ENCODE data around the gene HOXD10. TPM values are rescaled to one million over a fixed set of nuclear protein-coding genes. Genes with fewer than 3 reads are reported as not detected.

Gene HOXD10
- total and polyA plus RNA-seq, 2 of the 13 experiments (the other 11 are each of a cell fraction or from before 2014, with no cell fraction given), result not detected

- TF ChIP-seq ZNF34 (CRISPR knock-in tag; IDR thresholded peaks at IDR 0.05; ENCODE audit: borderline replicate concordance) (no peak), PTBP1 (IDR thresholded peaks at IDR 0.05; ENCODE audit: low read depth, low read length, poor library complexity, severe bottlenecking) (no peak), ZNF24 (IDR thresholded peaks at IDR 0.05) (no peak), ZFP90 (CRISPR knock-in tag; IDR thresholded peaks at IDR 0.05; ENCODE audit: borderline replicate concordance) (no peak; the same call in 1 of the 2 replicates), SYNCRIP (IDR thresholded peaks at IDR 0.05; ENCODE audit: insufficient read depth, low read depth, low read length) (no peak), RAD21 (CRISPR knock-in tag; IDR thresholded peaks at IDR 0.05) (peak; percentile 87), TFDP2 (CRISPR knock-in tag; IDR thresholded peaks at IDR 0.05) (no peak), POLR2A (IDR thresholded peaks at IDR 0.05; ENCODE audit: insufficient read depth in 1 of 2, low read depth in 2 of 2, low read length in 2 of 2) (no peak), FOXK1 (CRISPR knock-in tag; IDR thresholded peaks at IDR 0.05; ENCODE audit: borderline replicate concordance, low read depth) (no peak), ZFP36L2 (CRISPR knock-in tag; IDR thresholded peaks at IDR 0.05) (no peak), ZNF572 (CRISPR knock-in tag; IDR thresholded peaks at IDR 0.05) (no peak), LCORL (IDR thresholded peaks at IDR 0.05) (no peak), LCORL (CRISPR knock-in tag; IDR thresholded peaks at IDR 0.05) (0 out of 2 replicates have a peak, but pooled peaks have one; percentile 42), PATZ1 (CRISPR knock-in tag; IDR thresholded peaks at IDR 0.05) (peak; percentile 59; the same call in 1 of the 2 replicates), HDAC2 (CRISPR knock-in tag; IDR thresholded peaks at IDR 0.05) (no peak), ZNF703 (CRISPR knock-in tag; IDR thresholded peaks at IDR 0.05; ENCODE audit: borderline replicate concordance) (no peak), RCOR2 (CRISPR knock-in tag; IDR thresholded peaks at IDR 0.05) (no peak), JUNB (CRISPR knock-in tag; IDR thresholded peaks at IDR 0.05; ENCODE audit: borderline replicate concordance) (no peak), GZF1 (CRISPR knock-in tag; IDR thresholded peaks at IDR 0.05) (no peak), ZNF136 (CRISPR knock-in tag; IDR thresholded peaks at IDR 0.05; ENCODE audit: low read depth) (no peak), MYPOP (CRISPR knock-in tag; IDR thresholded peaks at IDR 0.05) (peak; percentile 27; the same call in 1 of the 2 replicates), CREM (IDR thresholded peaks at IDR 0.05) (no peak), CREM (CRISPR knock-in tag; IDR thresholded peaks at IDR 0.05) (no peak), ARID3A (IDR thresholded peaks at IDR 0.05; ENCODE audit: low read depth, low read length) (no peak), ZNF10 (CRISPR knock-in tag; IDR thresholded peaks at IDR 0.05; ENCODE audit: borderline replicate concordance, low read depth) (no peak), SMC3 (IDR thresholded peaks at IDR 0.05; ENCODE audit: low read length) (peak; percentile 21; the same call in 1 of the 2 replicates)
Measured at GRCh38 chr2:176088048-176088936, 28.3 kb upstream of the HOXD10 start (continued).

All from HepG2 (cell line).